GM19452 (cell line): ENCODE measurements around the gene PRKN.

Source experiments
- ATAC-seq: cut with Tn5 transposase; IDR thresholded peaks from one replicate; pipeline ENCODE4 v1.9.1; 2021; ENCODE audit not compliant: unreplicated experiment

PRKN gene

DNA sequence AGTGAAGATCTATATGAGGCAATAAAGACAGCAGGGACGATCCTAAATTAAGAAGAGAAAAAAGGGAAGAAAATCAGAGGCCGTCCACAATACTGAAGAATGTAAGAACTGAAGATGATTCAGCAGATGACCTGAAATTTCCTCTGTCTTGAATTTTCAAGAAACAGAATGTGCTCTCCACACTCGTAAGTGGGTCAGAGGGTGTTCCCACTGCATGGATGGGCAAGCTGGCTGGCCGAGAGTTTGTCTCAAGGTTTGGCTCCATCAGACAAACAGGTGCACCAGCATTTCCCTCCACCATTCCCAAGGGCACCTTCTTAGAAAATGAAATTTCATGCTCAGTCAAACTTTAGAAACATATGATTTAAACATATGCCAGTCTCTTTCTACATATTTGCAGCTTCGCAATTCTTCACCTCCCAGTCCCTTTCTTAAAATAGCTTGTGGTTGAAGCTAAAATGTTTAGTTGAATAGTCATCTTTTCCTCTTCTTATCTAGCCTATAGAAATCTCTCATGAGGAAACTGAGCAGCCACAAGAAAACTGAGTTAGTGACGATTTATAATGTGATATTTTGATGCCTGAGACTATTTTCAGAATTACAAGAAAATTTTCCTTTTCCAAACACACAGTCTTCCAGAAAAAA lies 576.4 kb downstream of the PRKN start:
- ATAC-seq, result no peak

DNA sequence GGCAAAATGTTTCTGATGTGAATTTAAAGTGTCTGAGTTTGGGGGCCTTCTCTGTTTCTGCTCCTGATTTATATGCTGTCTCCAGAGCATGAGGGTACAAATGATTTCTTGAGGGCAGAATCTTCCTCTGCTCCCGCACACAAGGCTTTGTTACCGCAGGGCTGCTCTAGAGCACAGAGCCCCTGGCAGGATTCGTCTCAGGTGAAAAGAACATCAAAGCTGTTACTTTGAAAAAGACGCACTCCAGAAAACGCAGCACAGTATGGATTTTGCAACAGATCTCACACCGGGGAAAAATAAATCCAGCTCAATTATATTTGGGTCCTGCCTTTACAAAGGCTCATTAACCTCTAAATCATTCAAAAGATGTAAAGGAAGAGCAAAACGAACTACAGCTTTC lies 577.3 kb downstream of the PRKN start:
- ATAC-seq, result no peak

DNA sequence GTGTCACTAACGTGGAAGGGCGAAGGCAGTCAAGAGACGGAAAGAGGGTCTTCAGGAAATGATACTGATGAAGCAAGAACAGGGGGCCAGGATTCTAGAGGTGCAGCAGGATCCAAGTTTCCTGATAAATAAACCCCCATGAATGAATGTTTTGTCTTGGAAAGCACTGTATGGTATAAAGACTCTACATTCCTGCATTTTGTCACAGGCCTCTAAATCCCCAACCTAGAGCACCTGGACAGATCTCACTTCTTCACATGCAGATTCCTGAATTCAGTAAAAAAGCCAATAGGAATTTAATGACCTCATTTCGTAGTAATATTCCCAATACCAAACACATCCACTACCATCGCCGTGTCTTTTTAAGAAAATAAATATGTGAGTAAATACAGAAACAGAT lies 577.8 kb downstream of the PRKN start:
- ATAC-seq, result no peak

DNA sequence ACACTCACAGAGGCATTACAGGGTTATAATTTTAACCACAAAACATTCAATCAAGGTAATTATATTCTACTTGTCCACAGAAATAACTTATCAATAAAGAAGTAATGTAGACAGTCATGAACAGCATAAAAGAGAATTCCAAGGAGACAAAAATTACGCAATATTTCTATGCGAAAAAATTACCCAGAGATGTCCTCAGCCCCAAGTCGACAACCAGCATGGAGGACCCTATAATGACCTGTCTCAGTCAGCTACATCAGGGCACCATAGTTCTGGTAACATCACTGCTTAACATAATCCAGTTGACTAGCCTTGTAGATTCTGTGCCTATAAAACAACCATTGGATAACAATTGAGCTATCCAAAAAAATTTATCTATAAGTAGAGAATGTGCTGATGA lies 579.8 kb downstream of the PRKN start:
- ATAC-seq, result no peak

DNA sequence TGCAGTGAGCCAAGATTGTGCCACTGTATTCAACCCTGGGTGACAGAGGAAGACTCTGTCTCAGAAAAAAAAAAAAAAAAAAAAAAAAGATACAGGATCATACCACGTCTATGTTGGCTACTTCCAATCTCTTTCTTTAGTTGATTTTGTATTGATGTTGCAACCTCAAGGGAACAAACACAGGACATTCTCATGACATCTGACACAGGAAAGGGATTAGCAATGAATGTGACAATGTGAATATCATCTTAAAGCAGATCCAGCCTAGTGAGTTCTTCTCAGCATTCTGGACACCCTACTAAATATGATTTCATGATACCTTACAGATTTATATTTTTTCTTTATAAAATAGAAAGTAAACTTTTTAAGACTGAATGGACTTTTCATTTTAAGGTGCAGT lies 580.3 kb downstream of the PRKN start:
- no peak for ATAC-seq

DNA sequence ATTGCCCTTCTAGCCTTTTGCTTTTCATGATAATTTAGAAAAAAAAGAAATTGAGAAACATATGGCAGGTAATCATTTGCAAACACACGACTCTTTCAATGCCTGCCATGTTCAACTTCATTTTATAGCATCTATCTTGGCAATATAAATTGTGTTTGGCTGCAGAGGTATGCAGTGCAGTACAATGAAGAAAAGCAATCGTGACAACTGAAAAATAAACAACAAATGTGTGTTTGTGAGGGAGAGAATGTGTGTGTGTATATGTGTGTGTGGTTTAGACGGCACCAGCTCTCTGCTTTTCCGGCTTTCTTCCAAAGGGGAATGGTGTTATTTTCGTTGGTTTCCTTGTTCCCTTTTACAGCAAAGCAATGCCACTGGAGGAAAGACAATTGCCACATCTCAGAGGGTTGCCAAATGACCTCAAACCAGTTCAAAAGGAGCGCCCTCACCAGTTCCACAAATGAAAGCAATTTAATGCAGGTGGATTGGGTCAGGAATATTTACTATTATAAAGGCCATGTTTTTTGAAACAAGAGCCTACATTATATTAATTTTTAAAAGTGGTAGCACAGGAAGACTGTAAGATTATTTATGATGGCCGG lies 587.2 kb downstream of the PRKN start:
- ATAC-seq, result no peak

DNA sequence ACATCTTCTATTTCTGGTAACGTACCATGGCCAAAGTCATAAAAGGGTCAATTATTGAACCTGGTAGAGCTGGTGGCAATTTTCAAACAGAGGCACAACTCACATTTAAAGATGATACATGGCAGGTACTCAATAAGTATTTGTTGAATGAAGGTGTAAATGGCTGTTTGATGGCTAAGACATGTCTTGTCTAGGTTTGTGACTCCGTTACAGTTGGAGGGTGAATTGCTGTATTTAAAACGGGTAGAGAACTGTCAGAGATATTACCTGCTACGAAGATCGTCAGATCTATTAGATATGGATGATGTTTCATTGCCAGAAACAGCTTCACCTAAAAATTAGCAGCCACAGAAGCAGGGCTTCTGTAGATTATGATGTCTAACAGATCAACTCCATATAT lies 601.9 kb downstream of the PRKN start:
- no peak for ATAC-seq

DNA sequence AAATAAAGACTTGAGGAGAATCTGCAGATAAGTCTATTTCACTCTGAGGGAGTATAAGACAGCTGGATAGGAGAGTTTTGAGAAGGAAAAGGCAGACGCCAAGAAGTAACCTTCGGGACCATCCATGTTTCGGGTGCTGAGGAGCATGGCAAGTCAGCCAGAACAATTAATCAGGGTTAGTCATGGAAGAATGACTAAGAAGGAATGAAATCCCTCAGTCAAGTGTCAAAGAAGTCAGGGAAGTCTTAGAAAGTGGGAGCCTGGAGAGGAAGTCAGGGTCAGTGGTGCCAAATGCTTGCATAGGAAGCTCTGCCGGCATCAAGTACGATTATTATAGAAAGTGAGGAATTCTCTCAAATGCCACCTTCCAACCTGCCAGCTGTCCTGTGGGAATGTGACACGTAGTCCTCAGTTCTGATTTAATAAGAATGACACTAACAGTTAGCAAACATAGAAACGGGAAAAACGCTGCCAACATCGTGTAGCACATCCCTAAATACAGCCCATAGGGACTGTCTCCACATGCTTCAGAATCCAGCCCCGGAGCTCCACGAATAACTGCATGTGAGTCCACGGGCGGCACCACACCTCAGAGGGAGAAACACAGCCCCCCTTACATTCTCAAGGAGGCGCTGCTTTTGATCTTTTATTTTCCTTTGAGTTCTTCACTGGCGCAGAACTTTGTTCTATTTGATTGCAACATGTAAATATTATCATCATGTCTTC lies 602.7 kb downstream of the PRKN start:
- ATAC-seq, result no peak

DNA sequence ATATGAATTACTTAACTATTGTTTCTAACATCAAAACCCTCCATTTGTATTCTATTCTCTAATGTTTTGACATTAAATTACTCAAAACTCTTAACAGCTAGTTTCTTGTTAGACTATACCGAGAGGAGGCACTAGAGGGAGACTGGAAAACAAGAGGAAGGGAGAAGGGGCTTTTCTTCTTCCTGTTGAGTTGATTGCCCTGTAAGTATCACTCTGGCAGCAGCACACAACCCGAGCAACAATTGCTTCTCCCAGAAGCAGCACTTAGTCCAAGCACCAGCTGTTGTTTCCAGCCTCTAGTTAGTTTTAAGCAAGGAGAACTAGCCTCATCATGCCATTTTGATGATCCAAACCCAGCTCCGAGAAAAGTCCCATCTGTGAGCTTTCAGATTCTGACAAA lies 603.8 kb downstream of the PRKN start:
- ATAC-seq, result no peak

DNA sequence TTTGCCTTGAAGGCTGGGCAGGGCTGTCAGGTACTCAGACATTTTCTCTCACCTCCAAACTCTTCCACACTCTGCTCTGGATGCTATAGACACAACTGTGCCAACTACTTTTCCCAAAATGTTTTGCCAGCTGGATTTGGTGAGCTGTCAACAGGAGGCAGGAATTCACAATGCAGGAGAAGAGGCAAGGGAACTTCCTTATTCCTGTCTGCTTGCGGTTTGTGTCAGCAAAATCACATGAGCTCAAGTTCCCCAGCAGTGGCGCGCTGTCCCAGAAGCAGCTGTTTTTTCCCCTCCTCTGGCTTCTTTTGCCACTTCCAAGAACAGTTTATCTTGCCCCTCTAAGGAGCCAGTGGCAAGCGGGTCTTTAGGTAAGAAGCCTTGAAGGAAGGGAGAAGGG lies 608.2 kb downstream of the PRKN start:
- no peak for ATAC-seq

DNA sequence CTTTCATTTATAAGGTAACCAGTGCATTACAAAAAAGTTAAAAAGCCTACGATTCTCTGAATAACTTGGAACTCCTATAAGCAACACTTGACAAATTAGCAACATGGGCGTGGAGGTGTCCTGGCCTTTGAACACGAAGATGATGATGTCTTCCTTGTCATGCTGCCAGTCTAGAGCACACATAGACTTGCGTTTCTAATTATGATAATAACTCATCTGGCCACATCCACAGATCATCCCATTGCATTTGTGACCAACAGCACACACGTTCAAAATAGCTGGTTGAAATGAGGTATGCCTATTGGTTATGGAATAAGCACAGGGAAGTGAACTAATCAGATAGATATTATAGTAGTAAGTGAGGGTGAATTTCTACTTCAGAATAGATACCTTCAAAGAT lies 608.9 kb downstream of the PRKN start:
- no peak for ATAC-seq

DNA sequence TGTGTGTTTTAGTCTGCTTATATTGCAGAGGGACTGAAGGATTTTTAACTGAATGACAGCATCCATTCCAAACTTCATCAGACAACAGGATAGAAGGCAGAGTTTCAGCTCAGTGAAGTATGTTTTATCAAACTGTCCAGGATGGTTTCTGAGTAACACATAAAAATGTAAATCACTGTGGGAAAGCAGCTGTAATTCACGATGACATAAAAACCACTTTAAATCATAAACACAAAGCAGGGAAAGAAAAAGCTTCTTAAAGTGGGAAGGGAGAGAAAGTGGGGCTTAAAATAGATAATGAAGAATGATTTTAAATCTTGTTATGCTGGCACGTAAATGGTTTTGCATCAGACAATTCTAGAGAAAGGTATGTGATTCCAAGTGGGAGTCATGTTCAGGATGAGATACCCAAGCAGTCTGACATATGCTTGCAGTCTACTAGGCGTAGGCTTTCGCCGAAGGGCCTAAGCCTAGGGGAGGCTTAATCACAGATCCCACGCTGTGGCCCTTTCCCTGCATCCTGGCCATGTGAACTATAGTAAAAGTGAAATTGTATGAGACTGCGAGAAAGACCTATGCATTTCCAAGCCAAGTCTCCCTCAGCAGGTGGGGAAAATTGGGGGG lies 610.6 kb downstream of the PRKN start:
- ATAC-seq, result no peak

DNA sequence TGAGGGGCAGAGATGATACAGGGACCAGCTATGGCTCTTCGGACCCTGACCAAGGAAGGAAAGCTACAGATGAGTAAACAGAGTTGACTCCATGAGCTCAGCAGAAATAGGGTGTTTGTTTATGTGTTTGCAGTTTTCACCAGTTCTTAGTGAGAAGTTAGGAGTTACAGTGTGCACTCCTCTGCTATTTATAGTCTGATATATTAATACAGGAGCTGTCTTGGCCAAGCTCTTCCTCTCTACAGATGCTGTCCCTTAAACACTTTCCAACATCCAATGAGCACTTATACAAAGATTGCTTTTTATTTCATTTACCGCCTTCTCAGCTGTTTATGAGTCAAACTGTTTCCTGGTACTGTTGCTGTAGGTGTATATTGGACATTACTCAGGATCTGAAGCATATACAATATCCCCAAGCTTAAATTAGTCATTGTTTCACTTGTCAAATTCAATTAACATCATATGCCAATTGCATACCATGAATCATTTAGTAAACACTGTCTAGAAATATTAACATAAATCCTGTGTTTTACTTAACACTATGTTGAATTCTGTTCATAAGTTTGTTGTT lies 618.0 kb downstream of the PRKN start:
- no peak for ATAC-seq

DNA sequence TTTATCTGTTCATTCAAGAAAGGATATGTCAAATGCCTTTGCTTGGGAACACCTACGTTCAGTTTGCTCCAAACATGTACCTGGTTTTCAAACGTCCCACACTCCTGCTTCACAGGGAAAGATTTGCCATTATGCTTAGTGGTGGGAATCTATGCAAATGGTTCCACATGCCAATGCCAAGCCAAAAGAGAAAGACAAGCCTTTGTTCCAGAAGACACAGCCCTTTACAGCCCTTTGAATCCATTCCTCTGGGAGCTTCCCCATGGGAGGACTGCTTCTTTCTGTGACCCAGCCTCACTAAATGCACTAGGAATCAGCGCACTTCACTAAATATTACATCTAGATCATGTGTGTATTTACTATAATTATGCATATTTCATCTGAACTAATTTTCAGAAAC lies 619.5 kb downstream of the PRKN start:
- no peak for ATAC-seq

DNA sequence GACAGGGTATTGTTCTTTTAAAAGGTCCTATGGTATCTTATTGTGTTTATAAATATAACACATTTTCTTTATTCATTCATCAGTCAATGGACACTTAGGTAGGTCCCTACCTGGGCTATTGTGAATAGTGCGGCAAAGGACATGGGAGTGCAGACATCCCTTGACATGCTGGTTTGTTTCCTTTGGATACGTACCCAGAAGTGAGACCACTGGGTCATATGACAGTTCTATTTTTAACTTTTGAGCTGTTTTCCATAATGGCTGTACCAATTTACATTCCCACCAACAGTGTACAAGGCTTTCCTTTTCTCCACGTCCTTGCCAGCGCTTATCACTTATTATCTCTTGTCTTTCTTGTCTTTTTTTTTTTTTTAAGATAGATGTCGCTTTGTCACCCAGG lies 627.5 kb downstream of the PRKN start:
- ATAC-seq, result no peak

DNA sequence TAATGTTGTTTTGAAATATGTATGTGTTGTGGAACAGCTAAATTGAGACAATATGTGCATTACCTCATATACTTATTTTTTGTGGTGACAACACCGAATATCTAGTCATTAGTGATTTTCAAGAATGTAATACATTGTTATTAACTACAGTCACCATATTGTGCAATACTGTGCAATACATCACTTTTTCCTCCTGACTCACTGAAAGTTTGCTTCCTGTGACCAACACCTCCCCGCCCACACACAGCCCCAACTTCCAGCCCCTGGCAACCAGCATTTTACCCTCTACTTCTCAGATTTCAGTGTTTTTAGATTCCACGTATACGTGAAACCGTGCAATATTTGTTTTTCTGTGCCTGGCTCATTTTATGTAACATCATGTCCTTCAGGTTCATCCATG lies 627.9 kb downstream of the PRKN start:
- ATAC-seq, result no peak

DNA sequence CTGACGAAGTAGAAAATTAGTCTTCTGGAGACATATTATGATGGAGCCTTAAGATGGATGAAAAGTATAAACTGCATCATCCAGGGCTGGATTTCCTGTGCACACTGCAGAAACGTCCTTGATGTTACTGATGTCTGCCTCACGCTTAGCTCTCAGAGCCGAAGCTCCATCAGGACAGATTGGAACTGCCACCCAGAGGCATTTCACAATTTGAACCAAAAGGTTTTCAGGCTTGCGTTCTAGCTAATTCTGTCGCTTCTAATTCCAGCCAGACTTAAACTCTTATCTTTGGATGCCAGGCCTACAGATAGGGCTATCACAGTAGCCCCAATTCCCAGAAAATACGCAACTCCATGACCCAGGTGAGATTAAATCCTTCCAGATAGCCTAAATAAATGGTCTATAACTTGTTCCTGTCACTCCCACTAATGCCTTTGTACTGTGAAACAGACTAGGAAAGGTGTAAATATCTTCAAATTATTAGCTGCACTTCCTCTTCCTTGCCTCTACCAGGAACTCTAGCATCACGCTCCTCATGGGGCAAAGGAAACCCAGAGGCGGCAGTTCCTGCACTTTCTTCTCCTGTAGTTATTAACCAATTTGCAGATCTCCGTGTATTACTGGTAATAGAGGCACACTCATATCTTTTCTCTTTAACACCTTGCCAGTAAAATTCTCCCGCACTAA lies 634.6 kb downstream of the PRKN start:
- ATAC-seq, result no peak

DNA sequence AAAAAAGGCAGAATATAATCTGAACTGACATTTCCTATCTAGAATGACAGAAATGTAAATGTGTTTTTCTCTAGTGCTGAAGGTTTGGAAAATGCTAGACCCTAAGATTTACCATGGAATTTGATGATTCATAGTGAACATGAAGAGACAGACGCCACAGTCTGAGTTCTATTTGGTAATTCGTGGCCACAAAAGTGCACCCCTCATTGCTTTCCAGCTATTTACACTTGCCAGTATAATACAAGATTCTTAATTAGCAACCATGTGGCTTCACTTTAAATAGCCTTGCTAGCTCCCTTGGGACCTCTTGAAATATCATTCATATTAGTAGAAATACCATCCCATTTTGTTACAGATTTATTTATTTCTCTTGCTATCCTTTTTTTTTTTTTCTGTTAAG lies 636.8 kb downstream of the PRKN start:
- ATAC-seq, result no peak

DNA sequence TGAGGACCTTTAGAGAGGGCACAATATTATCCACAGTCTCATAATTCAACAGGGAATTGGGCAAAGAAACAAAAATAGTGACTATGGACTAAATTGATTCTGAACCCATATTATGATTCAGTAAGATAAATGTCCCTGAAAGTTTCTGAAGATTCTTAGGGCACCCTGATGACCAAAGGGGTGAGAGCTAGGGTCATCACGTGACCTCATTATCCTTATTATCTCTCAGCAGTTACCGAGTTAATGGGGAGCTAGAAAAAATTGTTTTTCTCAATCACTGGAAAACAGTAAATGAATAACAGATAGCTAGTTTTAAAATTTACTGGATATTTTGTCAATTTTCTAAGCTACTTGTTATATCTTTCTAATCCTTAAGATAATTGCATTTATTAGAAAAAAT lies 639.5 kb downstream of the PRKN start:
- ATAC-seq, result no peak

DNA sequence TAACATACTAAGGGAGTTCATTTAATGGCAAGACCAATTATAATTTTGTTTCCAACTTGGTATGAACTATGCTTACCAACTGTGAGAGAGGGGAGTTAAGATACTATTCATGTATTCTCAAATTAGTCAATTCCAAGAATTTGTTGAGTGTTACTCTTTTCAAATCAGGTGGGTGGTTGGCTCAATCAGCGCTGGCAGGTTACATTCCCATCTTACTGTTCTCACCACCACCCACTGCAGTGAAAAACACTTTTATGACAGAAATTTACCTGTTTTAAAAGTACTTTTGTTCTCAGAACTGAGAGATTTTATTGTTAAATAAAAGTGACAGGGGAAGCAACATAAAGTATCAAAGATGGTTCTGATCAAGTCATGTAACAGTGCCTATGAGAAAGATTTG lies 642.0 kb downstream of the PRKN start:
- no peak for ATAC-seq

DNA sequence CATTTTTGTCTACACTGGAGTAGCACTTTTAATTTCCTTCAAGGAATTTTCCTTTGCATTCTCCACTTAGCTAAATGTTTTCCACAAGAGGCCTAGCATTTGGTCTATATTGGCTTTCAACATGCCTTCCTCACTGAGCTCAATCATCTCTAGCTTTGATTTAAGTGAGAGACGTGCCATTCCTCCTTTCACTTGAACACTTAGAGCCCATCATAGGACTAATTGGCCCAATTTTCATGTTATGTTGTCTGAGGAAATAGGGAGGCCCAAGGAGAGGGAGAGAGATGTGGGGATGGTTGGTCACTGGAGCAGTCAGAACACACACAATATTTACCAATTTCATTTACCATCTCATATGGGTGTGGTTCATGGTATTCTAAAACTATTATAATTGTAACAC lies 645.0 kb downstream of the PRKN start:
- ATAC-seq, result no peak
